ENCODE results near the gene CHCHD4.
"Not testable (repeated sequence)": the region's sequence is repeated elsewhere in the genome, so short reads cannot be mapped to it uniquely, and the experiment has no call there.

DNA sequence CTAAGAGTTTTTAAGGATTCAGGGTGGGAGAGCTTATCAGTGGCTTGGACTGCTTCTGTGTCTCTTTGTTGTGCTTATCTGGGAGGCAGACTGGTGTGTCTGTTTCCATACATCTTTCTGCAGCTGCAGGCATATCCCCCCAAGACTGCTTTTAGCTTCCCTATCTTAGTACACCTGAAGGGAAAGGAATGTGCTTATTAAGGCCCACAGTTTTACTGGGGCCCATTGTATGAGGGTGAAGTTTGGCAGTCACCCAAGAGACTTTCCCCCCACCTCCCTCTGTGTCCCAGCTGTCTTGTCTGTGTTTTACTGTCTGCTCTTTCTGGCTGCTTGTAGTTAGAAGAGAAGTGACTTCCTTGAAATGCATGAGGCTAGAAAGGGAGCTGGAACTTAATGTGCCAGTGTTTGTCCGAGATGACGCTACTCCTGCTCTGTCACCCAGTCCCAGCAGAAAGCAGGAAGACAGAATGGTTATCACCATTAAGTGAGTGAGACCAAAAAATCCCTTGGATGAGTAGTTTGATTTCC, 3.7 kb downstream of the CHCHD4 start:
- not testable (repeated sequence) for TF ChIP-seq EZH2 (IDR thresholded peaks at IDR 0.05; ENCODE audit: low read length, missing control alignments)
- TF ChIP-seq, protein P1, sequence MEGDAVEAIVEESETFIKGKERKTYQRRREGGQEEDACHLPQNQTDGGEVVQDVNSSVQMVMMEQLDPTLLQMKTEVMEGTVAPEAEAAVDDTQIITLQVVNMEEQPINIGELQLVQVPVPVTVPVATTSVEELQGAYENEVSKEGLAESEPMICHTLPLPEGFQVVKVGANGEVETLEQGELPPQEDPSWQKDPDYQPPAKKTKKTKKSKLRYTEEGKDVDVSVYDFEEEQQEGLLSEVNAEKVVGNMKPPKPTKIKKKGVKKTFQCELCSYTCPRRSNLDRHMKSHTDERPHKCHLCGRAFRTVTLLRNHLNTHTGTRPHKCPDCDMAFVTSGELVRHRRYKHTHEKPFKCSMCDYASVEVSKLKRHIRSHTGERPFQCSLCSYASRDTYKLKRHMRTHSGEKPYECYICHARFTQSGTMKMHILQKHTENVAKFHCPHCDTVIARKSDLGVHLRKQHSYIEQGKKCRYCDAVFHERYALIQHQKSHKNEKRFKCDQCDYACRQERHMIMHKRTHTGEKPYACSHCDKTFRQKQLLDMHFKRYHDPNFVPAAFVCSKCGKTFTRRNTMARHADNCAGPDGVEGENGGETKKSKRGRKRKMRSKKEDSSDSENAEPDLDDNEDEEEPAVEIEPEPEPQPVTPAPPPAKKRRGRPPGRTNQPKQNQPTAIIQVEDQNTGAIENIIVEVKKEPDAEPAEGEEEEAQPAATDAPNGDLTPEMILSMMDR (conservative IDR thresholded peaks at IDR 0.05 in 1 of 2, IDR thresholded peaks at IDR 0.05 in 1 of 2; ENCODE audit: low read depth in 1 of 2, low read length in 2 of 2): not testable (repeated sequence)

Measured in fibroblast of lung (primary cell).